GM10248 (cell line): ENCODE results near the gene CHSY1.

Experiments used
- CTCF ChIA-PET: fragments of 300-600 bp; sonication (Branson Sonifier 250); formaldehyde crosslinking; extraction: SDS; loops from one replicate; lab custom pipeline; 2021; ENCODE audit warnings: antibody characterized with exemption; lab: Yijun Ruan, JAX
- POLR2A ChIA-PET: fragments of 350-650 bp; sonication (Branson Sonifier 250); formaldehyde crosslinking; extraction: SDS; loops from one replicate; lab custom pipeline; 2020; ENCODE audit warnings: antibody characterized with exemption; lab: Yijun Ruan, JAX
- DNase-seq: peaks from one replicate; pipeline ENCODE4 v3.0.0; 2012; ENCODE audit errors: extremely low spot score
- CTCF ChIP-seq: IDR thresholded peaks from 2 replicates; pipeline ENCODE4 v1.5.1; 2012; ENCODE audit warnings: mild to moderate bottlenecking, low read depth; ENCODE audit errors: extremely low read depth, missing control alignments, control extremely low read depth

Gene CHSY1

GRCh38 chr15:101178931-101179330 is 72.9 kb downstream of the CHSY1 start:
- CTCF ChIA-PET = no interaction called here
- no peak for TF ChIP-seq CTCF
- no peak for DNase-seq
- POLR2A ChIA-PET = no interaction called here

GRCh38 chr15:101178479-101178878 is 73.4 kb downstream of the CHSY1 start:
- no peak for DNase-seq
- ChIA-PET POLR2A (no interaction called here), CTCF (interaction anchor here (0.8 kb wide), 1 partner anchor 15 kb away, joined by 4 read pairs; no protein-coding TSS in a partner anchor)
- no peak for TF ChIP-seq CTCF

GRCh38 chr15:101177866-101178265 is 74.0 kb downstream of the CHSY1 start:
- no peak for DNase-seq
- TF ChIP-seq CTCF = no peak
- ChIA-PET POLR2A (no interaction called here), CTCF (interaction anchor here (0.8 to 1.5 kb wide), 2 partner anchors 10 to 15 kb away, joined by 3 to 4 read pairs; no protein-coding TSS in a partner anchor)

GRCh38 chr15:101176625-101177024 is 75.2 kb downstream of the CHSY1 start:
- no peak for TF ChIP-seq CTCF
- CTCF ChIA-PET = interaction anchor here (0.7 to 1.5 kb wide), 3 partner anchors 9 to 113 kb away, joined by 3 read pairs; no protein-coding TSS in a partner anchor
- POLR2A ChIA-PET = no interaction called here
- no peak for DNase-seq

- ChIA-PET CTCF (interaction anchor here (0.7 to 0.8 kb wide), 2 partner anchors 9 to 11 kb away, joined by 3 read pairs; no protein-coding TSS in a partner anchor), POLR2A (no interaction called here)
- no peak for DNase-seq
- TF ChIP-seq CTCF = no peak
These were observed 76.4 kb downstream of the CHSY1 start for GRCh38 chr15:101175401-101175800.

- ChIA-PET CTCF (no interaction called here), POLR2A (no interaction called here)
- no peak for DNase-seq
- no peak for TF ChIP-seq CTCF
These were observed 77.5 kb downstream of the CHSY1 start for GRCh38 chr15:101174152-101174920.
